Suppressor macrophage treated with lipopolysaccharide for 4 hours (primary cell): ENCODE measurements around the gene GINM1.

Source experiments
- DNase-seq: peaks from one replicate; pipeline ENCODE4 v3.0.0-alpha.2; 2020

GINM1 gene, protein sequence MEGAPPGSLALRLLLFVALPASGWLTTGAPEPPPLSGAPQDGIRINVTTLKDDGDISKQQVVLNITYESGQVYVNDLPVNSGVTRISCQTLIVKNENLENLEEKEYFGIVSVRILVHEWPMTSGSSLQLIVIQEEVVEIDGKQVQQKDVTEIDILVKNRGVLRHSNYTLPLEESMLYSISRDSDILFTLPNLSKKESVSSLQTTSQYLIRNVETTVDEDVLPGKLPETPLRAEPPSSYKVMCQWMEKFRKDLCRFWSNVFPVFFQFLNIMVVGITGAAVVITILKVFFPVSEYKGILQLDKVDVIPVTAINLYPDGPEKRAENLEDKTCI

GRCh38 chr6:149565527-149566409 is at the start of gene GINM1:
TSS of gene GINM1 (plus strand) at chr6:149566375. CDS start at chr6:149566415, 40 bp downstream.
- peak; percentile 98 for DNase-seq

- no peak for DNase-seq
These were observed 36.5 kb upstream of the GINM1 start for GRCh38 chr6:149529650-149530049.

DNA sequence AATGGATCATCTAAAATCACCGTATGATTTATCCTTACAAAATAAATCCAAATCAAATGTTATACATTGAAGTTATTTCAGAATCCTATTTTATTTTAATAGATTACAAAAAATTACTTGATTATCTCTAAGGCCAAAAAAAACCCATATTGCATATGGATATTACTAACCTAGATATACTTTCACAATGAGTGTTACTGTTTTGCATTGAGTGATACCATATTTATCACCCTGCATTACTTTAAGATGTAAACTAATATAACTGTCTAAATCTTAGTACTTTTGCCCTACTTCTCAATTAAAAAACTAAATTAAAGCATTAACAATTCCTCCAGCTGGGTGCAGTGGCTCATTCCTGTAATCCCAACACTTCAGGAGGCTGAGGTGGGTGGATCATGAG is 31.4 kb upstream of the GINM1 start:
- DNase-seq: no peak

DNA sequence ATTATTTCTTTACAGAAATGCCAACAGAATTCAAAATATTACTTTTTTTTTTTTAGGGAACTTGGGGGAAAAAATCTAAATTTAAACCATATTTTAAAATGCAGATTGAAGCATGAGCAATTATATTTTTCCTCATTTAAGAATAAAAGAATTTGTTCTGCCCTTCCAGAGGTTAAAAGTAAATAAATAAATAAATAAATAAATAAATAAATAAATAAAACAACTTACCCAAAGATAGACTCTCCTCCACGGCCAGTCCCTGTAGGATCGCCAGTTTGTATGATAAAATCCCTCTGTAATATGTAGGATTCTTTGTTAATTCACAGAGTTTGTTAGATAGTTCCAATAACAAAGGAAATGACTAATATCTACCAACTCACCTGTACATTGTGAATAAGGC is 25.0 kb upstream of the GINM1 start:
- DNase-seq: no peak

DNA sequence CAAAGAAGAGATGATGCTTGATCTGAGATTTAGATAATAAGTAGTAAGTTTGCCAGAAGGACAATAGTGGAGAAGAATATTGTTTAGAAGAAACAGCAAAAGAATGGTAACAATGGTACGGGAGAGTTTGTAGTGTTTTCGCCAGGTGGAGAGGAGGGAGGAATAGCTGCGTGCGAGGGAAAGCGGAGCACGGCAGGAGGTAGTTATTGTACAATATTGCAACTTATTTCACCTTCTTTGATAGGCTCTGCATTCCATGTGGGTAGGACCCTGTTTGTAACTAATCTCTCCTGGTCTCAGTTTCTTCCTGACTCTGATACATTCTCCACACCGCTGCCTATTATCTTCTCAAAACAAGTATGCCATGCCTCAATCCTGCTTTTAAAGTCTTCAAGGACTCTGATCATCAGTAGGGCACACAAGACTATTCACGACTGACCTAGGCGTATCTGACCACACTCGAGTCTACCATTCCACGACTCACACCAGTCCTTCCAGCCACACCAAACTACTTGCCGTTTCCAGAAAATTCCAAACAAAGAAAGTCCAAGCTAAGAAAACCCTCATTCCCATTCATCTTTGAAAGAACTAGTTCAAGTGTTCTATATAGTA is 21.4 kb upstream of the GINM1 start:
- DNase-seq: no peak

DNA sequence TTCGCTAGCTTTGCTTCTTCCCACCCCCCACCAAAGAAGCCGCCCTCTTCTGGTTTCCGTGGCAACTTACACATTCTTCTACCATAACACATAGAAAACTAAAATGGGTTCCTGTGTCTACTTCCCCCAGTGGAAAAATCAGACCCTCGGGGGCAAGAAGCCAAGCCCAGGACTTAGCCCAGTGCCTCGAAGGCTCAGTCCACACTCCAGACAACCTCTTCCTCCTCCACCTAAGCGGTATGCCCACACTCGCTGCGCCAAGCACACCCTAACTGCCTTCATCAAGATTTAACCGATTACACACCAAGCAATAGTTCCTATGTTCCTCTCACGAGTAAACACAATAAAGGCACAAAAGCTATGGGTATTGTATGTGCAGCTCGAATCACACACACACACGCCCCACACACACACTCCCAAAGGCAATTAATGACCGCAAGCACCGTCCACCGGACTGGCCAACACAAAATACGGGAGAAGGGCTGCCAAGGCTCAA is 20.9 kb upstream of the GINM1 start:
- peak; percentile 64 for DNase-seq

GRCh38 chr6:149545754-149546471 is 20.3 kb upstream of the GINM1 start, which contains the start of gene PPIL4:
TSS of gene PPIL4 (minus strand) at chr6:149546043. CDS start at chr6:149546005, 38 bp downstream.
- DNase-seq: peak; percentile 98

DNA sequence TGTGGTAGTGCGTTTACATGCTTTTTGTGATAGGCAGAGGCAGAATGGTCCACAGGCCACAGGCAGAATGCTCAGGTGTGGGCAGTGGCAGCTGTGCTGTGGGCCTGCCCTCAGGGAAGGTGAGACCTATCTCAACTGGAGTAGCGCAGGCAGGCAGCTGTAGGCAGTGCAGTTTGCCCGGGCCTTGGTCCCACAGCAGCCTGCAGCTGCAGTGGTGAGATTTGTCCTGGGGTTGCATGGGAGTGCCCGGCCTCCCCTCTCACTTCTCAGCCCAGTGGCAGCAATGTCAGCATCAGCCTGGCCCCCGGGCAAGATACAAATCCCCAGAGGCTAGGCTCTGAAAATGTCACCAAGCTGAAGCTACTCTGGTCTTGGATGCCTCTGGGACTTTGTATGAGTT is 14.3 kb upstream of the GINM1 start:
- no peak for DNase-seq

GRCh38 chr6:149558029-149558428 is 8.1 kb upstream of the GINM1 start:
- no peak for DNase-seq

- DNase-seq: no peak
These were observed 6.8 kb upstream of the GINM1 start for GRCh38 chr6:149559389-149559788.

- DNase-seq: peak; percentile 19
These were observed 5.4 kb upstream of the GINM1 start for GRCh38 chr6:149560736-149561135.

- DNase-seq: peak; percentile 42
These were observed 2.8 kb upstream of the GINM1 start for GRCh38 chr6:149563203-149563927.

DNA sequence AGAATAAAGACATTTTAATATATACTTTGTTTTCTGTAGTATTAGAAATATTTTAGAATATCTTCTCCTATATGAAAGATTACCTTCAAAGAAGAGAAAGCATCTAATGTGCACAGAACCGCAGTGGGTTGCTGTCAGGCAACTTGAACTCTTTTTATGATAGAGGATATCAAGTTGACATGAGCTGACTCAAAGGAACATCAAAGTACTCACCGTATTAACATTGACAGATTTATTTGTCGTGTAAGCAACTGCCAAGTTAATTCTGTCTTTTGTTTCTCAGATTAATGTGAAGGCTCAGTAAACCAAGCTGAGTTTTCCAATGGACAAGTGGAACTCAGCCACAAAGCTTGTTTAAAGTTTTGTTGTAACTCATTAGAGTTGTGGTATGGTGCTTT is 2.2 kb upstream of the GINM1 start:
- no peak for DNase-seq

- peak; percentile 31 for DNase-seq
These were observed 427 bp downstream of the GINM1 start for GRCh38 chr6:149566410-149567193.

DNA sequence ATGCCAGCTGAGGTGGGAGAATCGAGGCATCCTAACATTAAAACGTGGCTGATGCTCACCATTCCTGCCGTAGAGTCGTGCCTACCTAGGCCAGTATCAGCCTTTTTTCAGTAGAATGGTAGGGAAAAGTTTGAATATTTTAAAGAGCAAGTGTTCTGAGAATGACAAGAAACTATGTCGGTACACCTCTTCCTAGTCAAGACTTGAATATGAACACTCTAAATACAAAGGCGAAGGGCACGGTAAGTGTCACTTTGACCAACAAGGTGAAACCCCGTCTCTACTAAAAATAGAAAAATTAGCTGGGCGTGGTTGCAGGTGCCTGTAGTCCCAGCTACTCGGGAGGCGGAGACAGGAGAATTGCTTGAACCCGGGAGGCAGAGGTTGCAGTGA is 1.0 kb downstream of the GINM1 start:
- DNase-seq: no peak

DNA sequence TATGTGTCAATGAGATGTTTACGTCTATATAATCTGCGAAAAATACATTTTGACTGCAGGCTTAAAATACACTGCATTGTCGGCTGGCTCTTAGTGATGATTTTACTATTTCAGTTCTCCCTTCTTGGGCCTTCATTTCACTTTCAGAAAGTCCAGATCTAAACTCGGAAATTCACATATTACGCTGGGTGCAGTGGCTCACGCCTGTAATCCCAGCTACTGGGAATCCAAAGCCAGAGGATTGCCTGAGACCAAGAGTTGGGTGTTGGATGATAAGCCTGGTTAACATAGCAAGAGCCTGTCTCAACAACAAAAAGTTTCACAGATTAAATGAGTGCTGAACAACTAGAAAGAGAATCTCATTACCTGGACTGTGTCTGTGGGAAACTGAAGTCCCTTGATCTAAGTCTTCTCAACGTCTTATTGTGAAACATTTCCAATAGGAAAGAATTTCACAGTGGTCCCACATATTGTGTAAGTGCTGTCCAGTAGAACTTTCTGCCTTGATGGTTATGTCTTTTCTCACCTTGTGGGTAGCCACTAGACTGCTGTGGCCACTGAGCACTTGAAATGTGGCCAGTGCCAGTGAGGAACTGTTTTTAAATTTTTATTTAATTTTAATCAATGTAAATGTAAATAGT is 1.9 kb downstream of the GINM1 start:
- DNase-seq: peak; percentile 17

DNA sequence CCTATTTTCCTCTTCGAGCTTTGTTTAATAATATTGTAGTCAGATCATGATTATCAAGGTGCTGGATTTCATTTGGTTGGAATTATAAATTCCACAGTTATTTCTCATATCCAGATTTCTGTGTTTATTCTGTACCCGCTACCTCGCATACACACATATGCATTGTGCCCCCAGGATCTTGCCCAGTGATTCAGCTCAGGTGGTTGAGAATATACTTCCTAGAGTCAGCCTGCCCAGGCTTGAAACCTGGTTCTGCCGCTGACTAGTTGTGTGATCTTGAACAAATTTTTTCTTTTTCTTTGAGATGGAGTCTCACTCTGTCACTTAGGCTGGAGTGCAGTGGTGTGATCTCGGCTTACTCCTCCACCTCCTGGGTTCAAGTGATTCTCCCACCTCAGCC is 14.7 kb downstream of the GINM1 start:
- DNase-seq: no peak

- no peak for DNase-seq
These were observed 15.2 kb downstream of the GINM1 start for GRCh38 chr6:149581349-149581748.

GRCh38 chr6:149586149-149586548 is 20.0 kb downstream of the GINM1 start:
- no peak for DNase-seq

- no peak for DNase-seq
These were observed 26.8 kb downstream of the GINM1 start for GRCh38 chr6:149592983-149593382.

- no peak for DNase-seq
These were observed 27.2 kb downstream of the GINM1 start for GRCh38 chr6:149593408-149593807.
